Stimulated activated CD4-positive, alpha-beta T cell treated with anti-CD3 and anti-CD28 coated beads, Interleukin-4, amount 100 ng/mL, for 24 hours (primary cell): ENCODE data around the gene GPR31.
A peak's percentile ranks its signal among the peaks of the same experiment; 100 is the strongest.

ENCODE experiments used
- DNase-seq: peaks from one replicate; pipeline ENCODE4 v3.0.0-alpha.2; 2020

Gene GPR31

DNA sequence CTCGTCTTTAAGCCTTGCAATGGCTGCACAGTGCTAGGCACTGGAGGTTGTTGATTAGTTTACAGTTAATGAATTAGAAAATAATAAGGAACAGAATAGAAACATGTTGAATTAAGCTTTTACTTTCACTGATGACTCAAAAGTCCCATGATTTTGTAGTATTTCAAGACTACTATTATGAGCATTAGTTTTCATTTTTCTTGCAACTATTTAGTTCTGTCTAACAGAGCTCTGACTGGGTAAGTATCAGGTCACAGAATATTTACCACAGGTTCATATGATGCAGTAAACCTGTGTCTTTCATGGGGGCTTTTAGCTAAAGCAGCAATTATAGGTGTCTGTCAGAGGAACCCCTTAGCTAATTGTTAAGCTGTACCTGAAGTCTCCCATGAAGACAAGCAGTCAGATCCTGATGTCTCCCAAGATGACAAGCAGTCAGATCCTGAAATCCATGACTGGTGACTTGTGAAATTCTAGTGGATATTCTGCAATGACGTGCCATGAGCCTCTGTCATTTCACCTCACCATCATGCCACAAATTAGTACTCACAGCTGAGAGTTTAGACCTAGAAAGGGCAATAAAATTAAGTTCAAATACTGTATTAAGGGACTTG, 8.2 kb upstream of the GPR31 start:
- DNase-seq, result no peak

DNA sequence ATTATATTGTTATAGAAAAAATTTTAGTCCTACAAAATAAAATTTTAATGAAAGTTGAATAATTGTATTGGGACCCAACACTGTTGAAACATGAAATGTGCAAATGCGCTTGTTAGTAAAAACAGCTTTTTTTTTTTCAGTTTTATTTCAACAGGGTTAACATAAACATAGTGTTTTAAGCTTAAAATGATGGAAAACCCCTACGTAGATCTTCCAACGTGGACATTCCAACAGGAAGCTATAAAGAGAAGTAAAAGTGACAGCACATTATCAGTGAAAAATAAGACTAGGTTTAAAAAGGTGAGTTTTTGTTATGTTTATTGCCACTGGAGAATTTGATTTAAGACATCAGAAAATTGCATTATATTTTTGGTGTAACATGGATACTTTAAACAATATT, 6.5 kb upstream of the GPR31 start:
- DNase-seq, result no peak

GRCh38 chr6:167163476-167164011, 5.8 kb upstream of the GPR31 start:
- no peak for DNase-seq

DNA sequence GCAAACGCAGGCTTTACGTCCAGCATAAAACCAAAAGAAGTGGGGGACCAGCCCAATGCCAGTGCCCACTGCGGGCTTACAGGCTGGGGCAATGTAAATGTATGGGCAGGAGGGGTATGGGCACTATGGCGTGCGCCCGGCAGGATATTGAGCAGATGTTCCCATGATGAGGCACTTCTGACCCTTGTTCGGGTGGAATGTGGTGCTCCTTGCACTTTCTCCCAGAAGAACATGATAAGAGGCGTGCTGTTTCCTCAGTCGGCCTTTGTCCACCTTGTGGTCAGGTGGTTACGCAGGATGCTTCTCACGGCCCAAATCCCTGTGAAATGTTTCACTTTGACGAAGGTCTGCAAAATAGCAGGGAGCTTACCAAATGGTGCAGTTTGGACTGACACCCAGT, 4.8 kb upstream of the GPR31 start:
- no peak for DNase-seq

- no peak for DNase-seq
Measured at GRCh38 chr6:167161851-167162467, 4.2 kb upstream of the GPR31 start.

DNA sequence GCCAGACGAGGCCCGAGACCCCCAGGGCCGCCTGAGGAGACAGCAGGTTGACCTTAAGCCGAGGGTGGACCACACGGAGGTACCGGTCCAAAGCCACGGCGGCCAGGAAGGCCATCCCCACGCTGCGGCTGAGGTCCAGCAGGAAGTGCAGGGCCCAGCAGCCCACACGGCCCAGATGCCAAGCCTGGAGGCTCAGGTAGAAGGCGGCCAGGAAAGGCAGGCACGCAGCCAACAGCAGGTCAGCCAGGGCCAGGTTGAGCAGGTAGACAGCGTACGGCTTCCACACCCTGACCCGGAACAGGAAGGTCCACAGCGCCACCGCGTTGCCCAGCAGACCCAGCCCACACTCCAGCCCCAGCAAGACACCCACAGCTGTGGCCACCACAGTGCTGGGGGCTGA, 366 bp downstream of the GPR31 start:
- DNase-seq, result no peak

GRCh38 chr6:167154895-167155294, 2.9 kb downstream of the GPR31 start:
- no peak for DNase-seq

DNA sequence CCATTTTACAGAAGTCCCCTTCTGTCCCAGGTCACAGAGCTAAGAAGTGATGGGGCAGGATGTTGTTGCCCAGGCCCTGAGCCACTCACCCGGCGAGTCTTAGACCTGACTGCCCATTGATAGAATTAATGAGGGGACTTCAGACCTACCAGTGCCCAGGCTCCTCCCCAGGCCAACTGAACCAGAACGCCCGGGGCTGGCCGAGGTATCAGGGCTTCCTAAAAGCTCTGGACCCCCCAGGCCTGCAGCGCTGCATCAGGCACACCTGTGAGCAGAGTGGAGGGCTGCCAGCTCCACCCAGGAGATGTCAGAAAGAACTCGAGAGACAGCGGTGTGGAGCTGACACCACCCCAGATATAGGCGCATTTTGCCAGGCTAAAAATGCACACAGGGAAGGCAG, 3.5 kb downstream of the GPR31 start:
- no peak for DNase-seq

GRCh38 chr6:167153521-167153959, 4.2 kb downstream of the GPR31 start:
- DNase-seq, result peak; percentile 25

DNA sequence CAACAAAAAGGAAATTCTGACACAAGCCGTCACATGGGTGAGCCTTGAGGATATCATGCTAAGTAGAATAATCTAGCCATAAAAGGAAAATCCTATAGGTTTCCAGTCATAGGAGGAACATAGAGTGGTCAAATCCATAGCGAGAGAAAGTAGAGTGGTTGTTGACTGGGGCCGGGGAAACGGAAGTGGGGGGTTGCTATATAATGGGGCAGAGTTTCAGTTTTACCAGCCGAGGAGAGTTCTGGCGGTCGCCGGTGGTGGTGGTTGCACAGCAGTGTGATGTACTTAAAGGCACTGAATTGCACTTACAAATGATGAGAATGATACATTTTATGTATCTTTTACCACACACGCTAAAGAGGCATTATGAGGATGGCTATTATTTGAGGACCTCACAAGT, 4.9 kb downstream of the GPR31 start:
- DNase-seq, result peak; percentile 13

DNA sequence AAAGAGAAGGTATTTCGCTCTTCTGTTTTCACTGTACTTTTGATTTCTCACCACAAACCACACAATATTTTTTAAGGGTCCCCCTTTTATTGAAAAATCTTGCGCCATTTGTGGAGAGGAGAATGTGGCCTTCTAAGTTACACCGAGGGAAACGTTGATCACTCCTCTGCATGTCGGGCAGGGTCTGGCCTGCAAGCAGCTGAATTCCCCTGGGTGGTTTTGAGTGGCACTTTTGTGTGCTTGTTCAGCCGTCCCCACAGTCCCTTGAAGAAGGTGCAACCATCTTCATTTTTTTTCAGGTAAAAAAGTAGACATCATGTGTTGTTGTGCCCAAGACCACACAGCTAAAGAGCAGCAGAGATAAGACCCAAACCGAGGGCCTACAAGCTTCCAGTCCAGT, 6.1 kb downstream of the GPR31 start:
- DNase-seq, result no peak

GRCh38 chr6:167150941-167151549, 6.7 kb downstream of the GPR31 start:
- DNase-seq, result peak; percentile 14

- no peak for DNase-seq
Measured at GRCh38 chr6:167148997-167149396, 8.8 kb downstream of the GPR31 start.

DNA sequence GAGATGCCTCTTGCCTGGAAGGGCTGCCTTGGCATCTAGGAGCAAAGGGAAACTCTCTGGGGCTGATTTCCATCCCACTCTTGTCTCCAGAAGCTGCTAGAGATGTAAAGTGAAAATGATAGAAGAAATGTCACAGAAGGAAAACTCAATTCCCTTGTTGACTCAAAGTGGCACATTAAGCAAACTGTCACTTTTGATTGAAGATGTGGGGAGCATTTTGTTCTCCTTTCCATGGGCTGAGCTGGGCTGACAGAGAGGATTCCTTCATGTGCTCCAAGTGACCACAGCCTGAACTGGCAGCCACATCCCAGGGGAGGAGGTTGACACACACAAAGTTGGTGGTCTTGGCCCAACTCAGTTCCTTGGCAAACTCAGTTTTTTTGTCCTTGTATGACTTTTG, 9.8 kb downstream of the GPR31 start:
- no peak for DNase-seq

DNA sequence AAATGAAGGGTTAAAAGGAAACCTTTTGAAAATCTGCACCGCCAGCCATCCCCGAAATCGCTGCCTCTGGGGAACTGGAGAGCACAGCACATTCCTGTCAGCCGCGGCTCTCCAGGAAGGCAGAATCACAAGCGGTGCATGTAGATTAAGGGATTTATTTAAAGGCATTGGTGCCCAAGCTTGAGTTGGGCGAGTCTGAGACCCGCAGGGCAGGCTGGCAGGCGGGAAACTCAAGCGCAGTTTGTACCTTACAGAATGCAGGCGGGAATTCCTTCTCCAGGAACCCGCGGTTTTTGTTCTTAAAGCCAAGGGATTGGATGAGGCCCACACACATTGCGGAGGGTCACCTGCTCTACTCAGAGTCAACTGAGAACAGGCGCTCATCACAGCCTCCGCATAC, 10.8 kb downstream of the GPR31 start:
- no peak for DNase-seq

DNA sequence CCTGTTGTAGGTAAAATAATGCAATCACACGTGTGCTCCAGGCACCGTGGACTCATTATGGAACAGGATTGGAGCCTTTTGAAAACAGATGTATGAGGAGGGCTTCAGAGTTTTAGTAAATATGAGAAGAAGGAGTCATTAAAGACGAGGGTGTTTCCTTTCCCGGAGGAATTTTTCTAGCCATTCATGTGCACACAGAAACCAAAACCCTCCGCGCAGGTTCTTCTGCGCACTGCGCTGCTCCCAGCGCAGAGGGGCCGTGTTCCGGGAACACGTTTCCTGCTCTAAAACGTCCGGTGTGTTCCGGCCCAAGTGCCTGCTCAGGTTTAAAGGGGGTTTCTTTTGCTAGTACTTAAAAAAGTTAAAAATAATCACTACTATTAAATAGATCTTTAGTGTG, 11.6 kb downstream of the GPR31 start:
- DNase-seq, result no peak

DNA sequence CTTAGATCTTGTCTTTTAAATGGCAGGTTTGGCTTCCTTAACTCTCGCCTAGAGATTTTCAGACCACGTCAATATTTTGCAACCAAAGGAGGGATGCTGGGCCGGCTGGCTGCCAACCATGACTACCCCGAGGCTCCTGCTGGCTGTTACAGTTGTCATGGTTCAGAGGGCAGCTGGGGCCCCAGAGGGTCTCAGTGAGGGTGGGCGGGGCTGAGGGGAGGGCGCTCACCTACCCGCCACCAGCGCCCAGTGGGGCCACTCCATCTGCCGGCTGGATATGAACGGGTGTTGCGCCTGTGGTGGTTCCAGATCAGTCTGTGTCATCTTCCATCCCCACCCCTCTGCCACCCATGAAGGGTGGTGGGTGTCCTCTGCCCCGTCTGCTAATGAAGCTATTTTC, 12.3 kb downstream of the GPR31 start:
- DNase-seq, result no peak

- DNase-seq, result no peak
Measured at GRCh38 chr6:167143041-167143440, 14.7 kb downstream of the GPR31 start.

- DNase-seq, result no peak
Measured at GRCh38 chr6:167142433-167142761, 15.4 kb downstream of the GPR31 start.

GRCh38 chr6:167141667-167142432, 15.9 kb downstream of the GPR31 start:
- peak; percentile 53 for DNase-seq

GRCh38 chr6:167140589-167141474, 16.9 kb downstream of the GPR31 start:
- DNase-seq, result no peak

DNA sequence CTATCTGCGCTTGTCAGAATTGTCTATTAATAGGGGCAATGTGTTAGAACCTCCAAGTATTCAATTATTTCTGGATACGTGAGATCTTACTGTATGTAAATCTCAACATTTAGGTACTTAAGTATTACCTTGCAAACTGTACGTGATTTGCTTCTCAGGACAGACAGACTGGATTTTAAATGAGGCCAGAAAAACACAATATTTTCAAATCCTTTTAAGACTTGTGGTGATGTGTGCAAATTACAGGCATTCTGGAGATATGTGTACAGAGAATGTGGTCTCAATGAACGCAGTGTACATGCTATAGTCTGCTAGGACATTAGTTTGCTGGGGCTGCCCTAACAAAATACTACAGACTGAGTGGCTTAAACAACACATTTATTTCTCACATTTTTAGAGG, 18.0 kb downstream of the GPR31 start:
- no peak for DNase-seq

GRCh38 chr6:167137881-167138280, 19.9 kb downstream of the GPR31 start:
- no peak for DNase-seq
